GM19467 (cell line): Measurements from ENCODE around the gene BIRC7.

Experiments
- ATAC-seq: cut with Tn5 transposase; IDR thresholded peaks from one replicate; pipeline ENCODE4 v1.9.1; 2021; ENCODE audit warnings: mild to moderate bottlenecking, moderate library complexity; ENCODE audit not compliant: unreplicated experiment

Gene BIRC7

DNA sequence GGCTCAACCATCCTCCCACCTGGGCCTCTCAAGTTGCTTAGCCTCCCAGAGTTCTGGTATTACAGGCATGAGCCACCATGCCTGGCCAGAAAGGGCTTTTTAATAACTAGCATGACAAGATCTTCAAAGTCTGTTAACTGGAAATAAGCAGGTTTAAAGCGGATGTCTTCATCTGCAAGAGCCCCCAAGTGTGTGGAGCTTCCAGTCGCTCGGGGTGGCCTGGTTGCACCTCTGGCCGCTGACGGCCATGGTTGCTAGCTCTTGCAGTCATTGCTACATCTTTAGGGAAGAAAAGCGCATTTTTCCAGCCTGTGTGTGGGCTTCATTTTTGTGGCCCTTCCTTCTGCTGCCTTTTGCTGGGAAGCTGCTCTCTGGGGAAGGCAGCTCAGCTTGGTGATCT is 44.7 kb downstream of the BIRC7 start:
- no peak for ATAC-seq

DNA sequence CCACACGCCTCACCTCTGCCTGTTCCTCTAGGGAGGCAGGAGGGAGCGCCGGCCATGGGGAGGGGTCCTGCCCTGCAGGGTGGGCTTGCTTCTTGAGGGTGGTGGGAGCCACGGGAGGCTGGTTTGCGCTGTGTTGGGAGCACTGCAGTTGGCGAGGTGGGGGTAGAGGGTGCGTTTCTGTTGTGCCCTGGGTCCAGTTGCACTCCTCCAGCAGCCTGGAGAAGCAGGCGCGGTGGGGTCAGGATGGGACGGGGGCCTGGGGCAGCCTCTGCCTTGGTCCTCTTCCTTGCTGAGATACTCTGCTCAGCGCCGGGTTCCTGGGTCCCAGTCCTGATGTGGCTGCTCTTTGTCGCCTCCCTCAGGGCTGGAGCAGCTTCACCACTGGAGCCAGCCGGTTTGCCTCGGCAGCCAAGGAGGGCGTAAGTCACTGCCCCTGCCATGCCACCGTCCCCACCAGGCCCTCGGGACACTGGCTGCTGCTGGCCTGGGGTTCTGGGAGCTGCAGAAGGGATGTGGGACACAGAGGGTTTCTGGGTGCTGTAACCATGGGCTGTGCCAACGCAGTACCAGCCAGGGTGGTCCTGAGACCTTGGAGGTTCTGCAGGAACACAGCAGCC is 45.3 kb downstream of the BIRC7 start:
- no peak for ATAC-seq

DNA sequence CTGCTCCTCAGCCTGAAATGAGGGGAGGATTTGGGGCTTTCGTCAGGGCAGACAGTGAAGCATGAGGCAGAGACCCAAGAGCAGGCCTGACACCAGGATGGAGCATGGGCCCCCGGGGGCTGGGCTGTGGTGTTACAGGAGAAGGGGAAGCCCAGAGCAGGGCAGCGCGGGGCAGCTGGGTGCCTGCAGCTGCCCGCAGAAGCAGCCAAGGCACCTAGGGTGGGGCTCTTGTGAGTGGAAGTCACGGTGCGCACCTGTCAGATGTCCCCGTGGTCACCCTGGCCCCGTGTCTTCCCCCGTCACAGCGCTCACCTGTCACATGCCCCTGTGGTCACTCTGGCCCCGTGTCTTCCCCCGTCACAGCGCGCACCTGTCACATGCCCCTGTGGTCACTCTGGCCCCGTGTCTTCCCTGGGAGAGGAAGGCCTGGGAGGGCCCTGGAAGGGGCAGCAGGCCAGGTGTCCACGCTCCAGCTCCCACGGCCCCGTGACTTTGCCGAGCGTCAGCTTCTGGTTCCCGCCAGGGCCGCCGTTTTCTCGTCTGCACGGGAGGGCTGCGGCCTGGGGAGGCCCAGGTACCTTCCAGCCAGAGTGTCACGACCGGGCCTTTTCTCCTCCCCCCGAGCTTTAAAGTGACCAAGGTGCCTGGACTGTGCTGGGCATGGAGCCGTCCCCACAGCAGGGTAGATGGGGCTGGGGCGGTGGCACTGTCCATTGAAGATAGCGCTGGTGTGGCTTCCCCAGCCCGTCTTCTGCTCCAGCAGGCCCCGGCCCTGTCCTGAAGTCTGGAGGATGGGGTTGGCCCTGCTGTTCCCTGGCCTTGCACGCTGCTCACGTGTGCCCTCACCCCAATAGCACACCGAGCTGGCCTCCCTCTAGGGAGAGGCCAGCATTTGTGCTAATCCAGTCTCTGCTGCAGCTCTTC is 46.3 kb downstream of the BIRC7 start:
- ATAC-seq, result no peak

DNA sequence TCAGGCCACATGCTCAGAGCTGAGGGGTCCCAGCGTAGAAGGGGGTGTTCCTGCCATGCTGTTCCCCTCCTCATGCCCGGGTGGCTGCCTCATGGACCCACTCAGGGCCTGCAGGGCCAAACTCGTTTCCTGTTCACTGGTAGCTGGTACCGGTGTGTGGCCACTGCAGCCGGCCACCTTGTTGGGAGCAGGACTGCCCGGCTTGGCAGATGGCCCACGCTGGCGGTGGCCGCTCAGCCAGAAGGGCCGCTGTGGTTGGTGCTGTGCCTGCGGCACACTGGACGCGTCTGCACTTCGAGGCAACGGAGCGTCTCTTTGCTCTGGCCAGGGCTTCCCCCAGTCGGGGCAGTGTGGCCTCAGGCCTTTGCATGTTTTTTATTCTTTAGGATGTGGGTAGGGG is 47.2 kb downstream of the BIRC7 start:
- ATAC-seq, result no peak

DNA sequence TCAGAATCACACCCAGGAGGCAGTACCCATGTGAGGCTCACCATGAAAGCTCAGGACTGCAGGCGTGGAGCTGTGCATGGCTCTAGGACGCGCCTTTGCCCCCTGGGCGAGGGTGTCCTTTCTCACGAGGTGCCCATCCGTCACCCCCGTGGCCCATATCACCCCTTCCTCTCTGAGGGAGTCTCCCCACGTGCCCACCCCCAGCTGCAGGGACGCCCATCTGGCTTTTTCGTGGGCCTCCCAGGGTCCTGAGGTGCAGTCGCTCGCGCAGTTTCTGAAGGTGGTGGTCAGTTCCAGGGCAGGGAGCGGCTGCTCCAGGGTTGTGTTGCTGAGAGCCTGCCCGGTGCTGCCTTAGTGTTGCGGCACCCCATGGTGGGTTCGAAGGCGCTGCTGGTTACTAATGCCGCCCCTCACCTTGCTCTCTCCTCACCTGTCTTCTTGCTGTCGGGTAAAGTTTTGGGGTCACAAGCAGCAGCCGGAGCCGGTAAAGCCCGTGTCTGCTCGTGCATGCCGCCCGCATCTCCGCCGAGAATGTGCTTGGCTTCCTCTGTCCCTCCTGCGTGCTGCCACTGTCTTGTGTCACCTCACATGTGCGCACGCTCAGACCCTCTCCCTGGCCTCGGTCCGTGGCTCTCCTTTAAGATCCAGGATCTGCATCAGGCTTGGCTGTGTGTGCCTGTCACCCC is 47.8 kb downstream of the BIRC7 start:
- ATAC-seq, result no peak

DNA sequence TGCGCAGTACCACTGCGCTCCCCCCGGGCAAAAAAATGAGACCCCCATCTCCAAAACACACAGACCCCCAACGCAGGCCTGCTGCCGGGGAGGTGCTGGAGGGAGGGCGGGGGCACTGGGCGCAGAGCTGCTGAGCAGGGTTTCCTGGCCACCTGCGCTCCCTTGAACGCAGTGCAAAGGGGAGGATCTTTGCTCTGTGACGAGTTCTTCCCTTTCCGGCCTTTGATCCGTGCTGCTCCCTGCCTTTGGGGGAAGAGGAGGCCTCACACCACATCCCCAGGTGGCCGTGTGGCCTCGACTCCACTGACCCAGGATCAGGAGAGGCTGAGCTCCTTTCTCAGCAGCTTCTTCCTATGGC is 48.4 kb downstream of the BIRC7 start:
- ATAC-seq, result no peak

DNA sequence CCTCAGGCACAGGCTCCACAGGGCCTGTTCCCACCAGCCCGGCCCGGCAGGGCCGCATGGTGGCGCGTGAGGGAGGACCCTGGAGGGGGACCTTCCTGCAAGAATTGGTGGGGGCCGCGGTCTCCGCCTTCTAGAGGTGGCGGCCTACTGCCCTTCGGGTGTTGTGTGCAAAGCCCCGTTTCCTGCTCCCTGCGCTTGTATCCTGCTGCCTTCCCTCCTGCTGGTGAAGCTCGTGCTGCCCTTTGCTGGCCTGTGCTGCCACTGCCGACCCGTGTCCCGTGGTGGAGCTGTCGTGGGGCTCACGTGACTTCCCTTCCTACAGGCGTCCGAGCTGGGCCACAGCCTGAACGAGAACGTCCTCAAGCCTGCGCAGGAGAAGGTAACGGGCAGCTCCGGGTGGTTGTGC is 48.8 kb downstream of the BIRC7 start:
- no peak for ATAC-seq

DNA sequence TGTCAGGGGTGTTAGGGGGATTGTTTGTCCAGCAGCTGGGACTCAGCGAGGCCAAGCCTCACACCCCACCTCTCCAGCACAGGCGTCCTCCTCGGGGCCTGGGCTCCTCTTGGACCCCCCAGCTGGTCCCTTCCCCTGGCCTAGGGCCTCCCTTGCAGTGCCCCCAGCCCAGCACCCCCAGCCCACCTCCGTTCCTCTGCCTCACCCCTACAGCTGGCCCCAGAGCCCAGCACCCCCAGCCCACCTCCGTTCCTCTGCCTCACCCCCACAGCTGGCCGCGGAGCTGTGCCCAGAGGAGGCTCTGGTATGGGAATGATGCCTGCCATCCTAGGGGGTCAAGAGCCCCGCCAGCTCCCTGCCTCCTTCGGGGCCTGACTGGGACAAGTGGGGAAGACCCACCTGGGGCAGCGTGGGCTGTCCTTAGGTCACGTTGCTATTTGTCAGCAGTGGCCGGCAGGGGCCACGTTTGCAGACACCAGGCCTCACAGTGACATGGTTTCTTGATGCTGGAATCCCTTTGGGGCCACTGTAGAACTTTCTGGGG is 49.3 kb downstream of the BIRC7 start:
- ATAC-seq, result no peak

DNA sequence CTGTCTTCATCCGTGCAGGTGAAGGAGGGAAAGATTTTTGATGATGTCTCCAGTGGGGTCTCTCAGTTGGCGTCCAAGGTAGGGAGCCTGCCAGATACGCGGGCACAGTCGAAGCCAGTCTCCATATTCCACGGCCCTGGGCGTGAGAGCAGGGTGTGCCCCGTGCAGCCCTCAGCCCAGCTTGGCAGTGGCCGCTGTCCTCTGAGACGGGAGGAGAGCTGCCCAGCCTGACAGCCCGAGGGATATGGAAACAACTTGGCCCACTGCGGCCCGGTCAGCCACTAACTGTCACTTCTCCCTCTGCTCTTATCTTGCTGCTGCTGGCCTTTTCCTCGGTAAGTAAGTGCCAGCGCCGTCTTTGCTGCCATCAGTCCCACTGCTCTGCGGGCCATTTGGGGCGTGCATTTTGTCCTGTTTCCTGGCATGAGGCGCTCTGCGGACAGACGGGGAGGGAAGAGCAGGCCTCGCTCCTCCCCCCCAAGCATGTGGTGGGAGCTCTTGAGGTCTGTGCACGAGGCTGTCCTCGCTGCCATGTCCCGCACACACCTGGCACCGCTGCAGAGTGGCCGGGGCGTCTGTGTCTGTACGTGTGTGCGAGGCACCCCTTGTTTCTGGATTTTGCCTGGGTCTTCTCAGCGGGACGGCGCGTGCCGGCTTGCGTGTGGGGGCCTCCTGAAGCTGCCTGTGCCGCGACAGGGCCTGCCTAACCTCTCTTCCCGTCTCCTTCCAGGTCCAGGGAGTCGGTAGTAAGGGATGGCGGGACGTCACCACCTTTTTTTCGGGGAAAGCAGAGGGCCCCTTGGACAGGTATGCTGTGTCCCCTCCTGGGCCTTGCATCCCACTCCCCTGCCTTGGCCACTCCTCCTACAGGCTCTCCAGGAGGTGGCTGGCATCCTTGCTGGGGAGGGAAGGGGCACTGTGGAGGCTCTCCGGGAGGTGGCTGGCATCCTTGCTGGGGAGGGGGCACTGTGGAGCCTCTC is 50.2 kb downstream of the BIRC7 start:
- ATAC-seq, result no peak

DNA sequence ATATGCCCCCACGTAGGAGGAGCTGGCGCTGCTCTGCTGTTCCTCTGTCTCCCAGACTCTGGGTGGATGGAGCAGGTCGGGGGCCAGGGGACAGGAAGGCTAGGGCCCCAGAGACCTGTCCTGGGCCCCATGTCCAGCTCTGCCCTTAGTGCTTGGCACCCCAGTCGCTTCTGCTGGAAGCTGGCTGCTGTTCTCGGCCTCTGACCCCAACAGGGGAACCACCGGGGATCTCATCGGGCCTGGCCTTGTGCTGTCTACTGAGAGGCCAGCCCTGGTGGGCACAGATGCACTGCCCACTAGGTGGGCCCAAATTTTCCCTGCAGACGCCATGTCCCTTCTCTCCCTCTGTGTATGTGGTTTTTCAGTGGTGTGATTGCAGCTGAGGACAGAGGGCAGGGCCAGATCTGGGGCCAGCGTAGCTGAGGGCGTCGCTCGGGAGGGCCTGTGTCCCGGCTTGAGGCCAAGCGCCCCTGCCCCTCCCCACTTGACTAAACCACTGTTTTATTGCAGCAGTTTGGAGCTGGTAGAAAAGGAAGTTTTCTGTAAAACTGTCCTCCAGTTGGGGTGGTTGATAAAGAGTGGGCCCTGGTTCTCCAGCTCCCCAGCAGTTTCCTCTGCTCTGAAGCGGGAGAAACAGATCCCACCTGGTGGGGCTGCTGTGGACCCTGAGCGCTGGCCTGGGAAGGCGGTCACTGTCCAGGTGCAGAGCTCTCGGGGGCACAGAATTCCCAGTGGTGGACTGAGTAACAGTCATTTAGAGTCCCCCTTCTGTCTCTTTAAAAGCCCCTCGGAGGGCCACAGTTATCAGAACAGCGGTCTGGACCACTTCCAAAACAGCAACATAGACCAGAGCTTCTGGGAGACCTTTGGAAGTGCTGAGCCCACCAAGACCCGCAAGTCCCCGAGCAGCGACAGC is 51.3 kb downstream of the BIRC7 start:
- no peak for ATAC-seq

DNA sequence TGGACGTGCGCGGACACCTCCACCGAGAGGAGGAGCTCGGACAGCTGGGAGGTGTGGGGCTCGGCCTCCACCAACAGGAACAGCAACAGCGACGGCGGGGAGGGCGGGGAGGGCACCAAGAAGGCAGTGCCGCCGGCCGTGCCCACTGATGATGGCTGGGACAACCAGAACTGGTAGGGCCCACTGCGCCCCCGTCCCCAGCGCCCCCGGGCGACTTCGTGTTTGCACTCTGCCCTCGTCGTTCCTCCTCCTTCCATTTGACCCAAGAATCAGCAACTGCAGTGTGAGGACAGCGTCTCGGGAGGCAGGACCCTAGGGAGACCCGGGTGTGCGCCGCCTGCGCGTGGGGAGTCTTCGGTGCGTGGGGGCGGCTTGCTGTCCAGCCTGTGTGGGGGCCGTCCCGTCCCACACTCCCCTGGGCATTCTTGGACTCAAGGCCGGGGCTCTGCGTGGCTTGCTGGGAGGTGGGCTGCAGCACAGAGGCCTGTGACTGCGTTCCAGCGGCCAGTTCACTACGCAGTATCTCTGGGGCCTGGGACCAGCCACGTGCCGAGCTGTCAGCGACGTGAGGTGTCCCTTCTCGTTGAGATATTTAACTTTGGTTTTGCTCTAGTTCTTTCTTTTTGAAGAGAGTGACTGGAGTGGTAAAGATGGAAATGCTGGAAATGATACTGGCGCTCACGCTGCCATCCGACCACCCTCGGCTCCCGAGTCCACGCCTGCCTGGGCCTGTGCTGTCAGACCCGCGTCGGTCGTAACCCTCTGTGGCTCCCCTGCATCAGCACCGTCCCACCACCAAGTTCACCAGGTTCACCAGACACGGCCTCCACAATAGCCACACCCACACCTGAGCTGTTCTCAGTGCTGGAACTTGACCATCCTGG is 52.2 kb downstream of the BIRC7 start:
- ATAC-seq, result no peak

DNA sequence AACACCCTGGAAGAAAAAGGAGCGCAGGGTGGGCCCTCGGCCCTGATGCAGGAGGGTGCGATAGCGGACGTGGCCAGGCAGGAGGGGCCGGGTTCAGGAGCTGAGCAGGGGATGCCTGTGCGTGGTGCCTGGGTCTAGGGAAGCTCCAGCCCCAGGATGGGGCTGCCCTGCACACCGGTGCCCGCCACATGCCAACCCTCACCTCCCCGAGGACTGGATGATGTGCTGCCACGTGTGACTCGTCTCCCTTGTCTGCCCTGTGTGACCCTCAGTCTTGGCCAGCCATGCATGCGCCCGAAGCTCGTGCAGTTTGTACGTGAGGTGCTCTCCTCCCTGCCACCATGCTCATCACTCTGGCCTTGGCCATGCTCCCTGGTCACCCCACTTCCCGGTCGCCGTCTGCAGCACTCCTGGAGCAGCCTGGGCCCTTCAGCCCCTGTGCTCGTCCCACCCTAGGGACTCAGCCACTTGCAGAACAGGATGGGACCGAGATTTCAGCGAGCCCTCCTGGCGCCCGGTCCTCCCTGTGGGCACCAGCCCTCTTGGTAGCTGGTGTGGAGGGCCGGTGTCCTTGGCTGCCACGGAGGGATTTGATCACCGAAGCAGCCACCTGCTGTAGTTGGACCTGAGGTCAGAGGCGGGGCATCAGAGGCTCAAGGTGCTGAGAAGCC is 53.0 kb downstream of the BIRC7 start:
- no peak for ATAC-seq

DNA sequence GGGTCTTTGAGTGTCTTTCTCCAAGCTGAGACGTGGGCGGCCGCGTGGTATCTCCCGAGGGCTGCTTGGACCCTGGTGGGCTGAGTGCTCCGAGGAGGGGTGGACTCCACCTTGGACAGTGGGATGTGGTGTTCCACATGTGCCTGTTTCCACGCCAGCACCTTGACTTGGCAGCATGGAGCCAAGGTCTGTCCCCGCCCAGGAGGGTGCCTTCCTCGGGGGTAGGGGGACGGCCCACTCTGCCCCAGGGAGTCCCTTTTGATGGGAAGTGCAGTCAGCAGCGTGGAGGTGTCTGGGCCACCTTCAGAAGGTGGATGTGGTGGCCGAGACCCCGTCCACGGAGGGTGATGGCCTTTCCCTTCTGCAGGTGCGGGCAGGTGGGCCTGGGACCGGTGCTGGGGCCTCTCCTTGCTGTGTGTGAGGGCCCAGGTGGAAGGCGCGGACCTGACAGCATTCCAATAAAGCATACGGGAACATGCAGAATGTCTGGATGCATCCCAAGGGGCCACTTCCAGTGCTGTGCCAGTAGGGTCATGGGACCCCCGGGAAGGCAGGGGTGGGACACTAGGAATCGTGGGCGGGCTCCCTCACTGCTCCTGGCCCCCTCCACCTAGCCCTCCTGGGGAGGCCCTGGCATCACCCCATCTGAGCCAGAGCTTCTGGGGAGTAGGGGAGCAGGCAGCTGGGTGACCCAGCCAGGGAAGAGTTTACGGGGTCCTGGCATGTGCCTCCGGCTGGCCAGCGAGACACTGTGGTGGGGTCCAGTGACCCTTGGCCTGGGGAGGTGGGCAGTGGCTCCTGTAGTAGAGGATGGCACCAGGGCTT is 53.8 kb downstream of the BIRC7 start:
- ATAC-seq, result no peak
